Stimulated activated CD8-positive, alpha-beta memory T cell treated with anti-CD3 and anti-CD28 coated beads, Interleukin-12 subunit alpha, Interleukin-12 subunit beta, amount 100 ng/mL, for 24 hours (primary cell): Measurements from ENCODE around the gene TMEM131.
"Not testable (repeated sequence)": the region's sequence is repeated elsewhere in the genome, so short reads cannot be mapped to it uniquely, and the experiment has no call there.

ENCODE experiments used
- DNase-seq: peaks from one replicate; pipeline ENCODE4 v3.0.0-alpha.2; 2020; ENCODE audit errors: extremely low read depth

Gene TMEM131

DNA sequence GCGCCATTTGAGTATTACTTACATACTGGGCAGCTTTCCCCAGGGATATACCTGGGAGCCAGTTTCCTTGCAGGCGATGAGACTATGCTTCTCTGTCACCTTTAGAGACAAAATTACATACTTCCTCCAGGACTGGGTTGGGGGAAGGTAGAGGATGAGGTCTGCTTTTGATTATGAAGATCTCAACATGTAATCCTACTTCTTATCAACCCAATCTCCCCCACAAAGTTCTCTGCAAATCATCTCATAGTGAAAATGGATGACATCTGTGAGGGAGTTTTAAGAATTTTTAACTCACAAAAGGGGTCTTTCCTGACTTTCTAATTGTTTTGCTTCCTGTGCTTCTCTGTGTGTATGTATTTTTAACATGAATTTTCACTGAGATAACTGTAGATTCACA, 81.9 kb downstream of the TMEM131 start:
- DNase-seq = no peak

DNA sequence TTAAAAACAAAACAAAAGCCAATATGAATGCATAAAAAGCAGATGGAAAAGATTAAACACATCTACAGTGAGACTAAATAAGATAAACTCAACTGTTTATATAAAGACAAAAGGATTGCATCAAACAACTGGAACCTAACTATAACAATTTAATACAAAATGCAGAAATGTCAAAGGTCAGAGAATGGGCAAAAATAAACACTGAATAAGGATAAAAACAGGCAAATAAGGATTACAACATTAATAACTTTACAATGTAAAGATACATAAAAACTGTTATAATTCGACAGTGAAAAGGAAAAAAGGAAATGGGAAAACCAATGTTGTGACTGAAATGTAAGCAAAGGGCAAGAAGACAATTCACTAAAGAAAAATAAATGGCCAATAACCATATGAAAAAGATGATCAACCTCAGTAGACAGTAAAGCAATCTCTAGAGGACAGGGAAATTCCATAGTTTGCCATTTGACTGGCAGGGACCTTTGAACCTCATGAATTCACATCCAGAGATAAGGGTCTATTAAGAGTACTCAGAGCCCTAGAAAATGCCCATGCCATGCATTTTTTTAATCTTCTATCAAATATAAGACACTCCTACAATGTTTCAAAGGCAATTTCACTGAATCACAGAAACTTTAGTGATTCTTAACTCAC, 83.7 kb downstream of the TMEM131 start:
- DNase-seq = no peak

DNA sequence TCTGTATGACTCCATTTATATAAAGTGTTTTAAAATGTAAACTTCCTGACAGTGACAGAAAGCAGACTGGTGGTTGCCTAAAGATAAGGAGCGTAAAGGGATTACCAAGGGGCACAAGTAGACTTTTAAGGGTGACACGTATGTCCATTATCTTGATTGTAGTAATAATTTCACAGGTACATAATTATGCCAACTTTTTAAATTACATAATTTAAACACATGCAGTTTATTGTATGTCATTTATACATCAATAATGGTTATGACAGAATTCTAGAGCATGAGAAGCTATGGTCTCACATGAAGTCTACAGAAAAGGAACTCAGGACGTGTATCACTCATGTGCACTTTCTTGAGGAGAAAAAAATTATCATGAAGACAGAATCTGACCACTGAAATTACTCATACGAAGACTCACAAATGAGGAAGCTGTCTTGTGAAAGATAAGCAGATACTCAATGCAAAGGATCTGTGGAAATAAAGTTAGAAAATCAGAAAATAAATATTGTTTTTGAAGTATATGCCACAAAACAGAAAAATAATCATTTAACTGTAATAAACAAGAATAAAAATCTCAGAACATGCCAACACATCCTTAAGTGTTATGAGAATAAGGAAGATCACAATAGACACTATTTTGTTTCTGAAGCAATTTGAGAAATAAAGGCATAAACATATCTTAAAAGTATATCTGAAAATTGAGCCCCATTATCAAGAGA, 84.4 kb downstream of the TMEM131 start:
- DNase-seq = no peak

DNA sequence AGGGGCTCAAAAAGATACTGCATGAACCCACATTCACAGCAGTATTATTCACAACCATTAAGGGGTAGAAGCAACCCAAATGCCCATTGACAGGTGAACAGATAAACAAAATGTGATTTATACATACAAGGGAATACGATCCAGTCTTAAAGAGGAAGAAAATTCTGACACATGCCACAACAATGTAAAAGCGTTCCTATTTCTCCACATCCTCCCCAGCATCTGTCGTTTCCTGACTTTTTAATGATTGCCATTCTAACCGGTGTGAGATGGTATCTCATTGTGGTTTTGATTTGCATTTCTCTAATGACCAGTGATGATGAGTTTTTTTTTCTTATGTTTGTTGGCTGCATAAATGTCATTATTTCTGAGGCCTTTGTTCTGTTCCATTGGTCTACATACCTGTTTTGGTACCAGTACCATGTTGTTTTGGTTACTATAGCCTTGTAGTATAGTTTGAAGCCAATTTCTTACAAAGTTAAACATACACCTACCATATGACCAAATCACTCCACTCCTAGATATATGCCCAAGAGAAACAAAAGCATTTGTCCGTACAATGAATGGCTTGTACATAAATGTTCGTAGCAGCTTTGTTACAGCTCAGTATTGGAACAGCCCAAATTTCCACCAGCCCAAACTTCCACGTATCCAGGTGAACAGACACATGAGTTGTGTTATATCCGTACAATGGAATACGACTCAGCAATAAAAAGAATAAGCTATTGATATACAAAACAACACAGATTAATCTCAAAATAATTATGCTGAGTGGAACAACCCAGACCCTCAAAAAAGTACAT, 85.1 kb downstream of the TMEM131 start:
- DNase-seq = no peak

DNA sequence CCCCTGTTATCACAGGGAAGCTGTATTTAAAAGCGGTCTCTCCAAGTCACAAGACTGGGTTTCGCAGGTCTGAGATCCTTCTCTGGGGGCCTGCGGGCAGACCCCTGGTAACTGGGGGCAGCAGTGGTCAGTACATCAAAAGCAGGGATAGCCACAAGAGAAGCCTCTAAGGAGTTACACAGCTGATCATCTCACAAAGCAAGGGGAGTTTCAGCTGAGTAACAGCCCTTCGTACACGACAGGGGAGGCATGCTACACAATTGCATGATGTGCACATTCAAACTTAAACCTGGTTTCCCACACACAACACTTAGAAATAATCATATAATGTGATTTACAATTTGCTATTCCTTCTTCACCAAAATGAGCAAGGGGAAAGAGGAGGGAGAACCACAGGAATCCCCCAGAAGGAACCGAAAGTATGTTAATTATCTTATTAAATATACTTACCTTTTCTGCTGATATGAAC, 87.5 kb downstream of the TMEM131 start:
- DNase-seq = no peak

DNA sequence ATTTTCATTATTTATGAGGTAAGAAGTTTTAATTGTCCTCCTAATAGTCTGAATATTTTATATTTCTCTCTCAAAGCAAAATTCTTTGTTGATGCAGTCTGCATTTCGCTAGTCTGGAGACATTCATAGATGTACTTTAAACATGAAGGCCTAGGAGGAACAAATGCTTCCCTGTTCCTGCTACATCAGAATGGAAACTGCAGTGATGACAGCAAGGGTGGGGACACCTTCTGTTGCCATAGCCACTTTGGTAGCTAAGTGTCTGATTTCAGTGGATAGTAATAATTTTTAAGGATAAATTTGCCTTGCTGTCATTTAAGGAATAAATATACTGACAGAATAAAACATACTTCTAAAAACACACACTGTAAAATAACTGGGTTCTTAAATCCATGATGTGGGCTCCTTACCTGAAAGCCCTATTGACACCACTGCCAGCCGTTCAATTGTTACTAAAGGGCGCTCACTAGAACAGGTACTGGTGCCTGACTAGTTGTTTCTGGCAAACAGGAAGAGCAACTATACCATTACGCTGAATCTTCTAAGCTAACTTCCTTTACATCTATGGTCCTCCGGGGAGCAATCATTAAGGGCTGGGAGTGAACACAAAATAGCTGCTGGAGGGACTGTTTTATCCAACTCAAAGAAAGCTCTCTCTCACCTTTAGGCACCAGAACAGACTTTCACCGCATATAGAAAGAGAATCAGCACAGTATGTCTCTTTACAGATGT, 88.2 kb downstream of the TMEM131 start:
- DNase-seq = no peak

DNA sequence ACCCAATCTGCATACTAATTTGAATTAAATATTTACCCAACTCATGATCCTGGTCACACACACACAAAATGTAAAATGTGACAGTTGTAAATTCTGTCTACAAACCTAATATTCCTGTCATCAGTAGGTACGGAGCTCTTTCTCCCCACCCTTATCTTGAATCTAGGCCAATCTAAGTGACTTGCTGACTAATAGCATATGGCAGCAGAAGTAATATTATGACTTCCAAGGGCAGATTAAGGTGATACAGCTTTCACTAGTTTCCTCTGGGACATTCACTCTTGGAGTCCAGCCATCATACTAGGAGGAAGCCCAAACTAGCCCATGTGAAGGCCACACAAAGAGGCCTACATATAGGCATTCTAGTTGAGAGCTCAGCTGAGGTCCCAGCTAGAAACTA, 89.4 kb downstream of the TMEM131 start:
- DNase-seq = no peak

DNA sequence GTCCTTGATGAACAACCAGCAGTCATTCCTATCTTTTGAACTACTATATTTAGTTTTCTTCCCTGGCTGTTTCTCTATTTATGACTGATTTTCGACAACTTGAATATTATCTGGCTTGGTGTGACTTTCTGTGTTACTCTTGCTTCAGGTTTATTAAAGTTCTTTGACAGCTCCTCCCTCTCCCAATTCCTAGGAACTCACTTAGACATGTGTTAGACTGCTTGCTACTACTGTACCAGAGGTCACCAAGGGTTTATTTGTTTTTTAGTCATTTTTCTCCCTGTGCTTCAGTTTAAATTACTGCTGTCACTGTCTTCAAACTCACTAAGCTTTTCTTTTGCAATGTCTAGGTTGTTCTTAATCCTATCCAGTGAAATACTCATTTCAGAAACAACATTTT, 90.5 kb downstream of the TMEM131 start:
- DNase-seq = no peak

DNA sequence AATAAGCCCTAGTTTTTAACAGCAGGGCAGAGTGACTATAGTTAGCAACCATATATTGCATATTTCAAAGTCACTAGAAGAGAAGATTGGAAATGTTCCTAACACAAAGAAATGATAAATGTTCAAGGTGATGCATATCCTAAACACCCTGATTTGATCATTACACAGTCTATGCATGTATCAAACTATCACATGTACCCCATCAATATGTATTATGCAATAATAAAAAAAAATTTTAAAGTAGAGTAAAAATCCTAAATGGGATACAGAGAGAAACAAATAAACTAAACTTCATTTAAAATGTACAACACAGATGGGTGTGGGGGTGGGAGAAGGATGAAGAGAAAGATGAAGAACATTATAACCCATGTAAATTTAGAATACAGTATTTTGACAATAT, 93.9 kb downstream of the TMEM131 start:
- no peak for DNase-seq

DNA sequence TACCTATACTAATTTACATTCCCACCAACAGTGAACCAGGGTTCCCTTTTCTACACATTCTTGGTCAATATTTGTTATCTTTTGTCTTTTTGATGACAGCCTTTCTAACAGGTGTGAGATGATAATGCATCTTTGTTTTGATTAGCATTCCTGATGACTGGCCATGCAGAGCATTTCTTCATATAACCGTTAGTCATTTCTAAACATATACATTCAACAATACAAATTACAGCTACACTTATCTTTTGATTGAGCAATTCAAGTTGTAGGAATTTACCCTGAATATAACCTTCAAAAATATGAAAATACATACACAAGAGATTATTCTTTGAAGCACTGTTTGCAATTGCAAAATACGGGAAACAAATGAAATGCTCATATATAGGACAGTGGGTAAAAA, 94.9 kb downstream of the TMEM131 start:
- DNase-seq = no peak

DNA sequence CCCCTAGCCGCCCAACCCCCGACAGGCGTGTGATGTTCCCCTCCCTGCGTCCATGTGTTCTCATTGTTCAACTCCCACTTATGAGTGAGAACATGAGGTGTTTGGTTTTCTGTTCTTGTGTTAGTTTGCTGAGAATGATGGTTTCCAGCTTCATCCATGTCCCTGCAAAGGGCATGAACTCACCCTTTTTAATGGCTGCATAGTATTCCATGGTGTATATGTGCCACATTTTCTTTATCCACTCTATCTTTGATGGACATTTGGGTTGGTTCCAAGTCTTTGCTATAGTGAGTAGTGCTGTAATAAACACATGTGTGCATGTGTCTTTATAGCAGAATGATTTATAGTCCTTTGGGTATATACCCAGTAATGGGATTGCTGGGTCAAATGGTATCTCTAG, 102.7 kb downstream of the TMEM131 start:
- not testable (repeated sequence) for DNase-seq

DNA sequence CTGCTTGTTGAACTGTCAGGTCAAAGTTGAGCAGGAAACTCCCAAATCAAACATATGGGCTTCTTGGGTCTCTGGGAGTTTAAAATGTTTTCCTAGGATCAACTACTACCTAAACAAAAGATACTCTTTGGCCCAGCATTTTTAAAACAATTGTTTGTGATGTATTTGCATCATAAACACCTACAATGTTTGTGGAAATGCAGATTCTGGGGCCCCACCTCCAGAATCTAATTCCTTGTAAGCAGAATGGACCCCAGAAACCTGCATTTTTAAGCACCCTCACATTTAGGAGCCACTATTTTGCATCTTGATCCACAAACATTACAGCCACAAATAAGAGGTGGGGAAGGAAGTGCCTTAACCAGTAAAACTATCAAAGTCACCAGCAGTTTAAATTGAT, 104.1 kb downstream of the TMEM131 start:
- no peak for DNase-seq

DNA sequence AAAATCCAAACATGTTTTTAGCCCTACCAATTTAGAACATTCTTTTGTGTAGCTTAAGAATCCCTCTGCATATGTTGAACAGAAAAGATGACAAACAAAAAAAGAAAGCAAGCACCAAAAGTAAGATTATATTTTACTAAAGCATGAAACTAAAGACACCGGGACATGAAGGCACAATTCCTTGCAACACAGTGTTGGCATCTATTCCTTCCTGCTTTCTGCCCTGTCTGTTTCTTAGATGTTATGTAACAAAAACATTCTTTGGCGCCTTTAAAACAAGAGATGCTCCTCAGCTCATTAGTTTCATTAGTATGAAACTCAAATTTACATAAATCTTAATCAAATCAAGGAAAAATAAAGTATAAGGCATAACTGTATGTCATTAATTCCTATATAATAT, 106.6 kb downstream of the TMEM131 start:
- no peak for DNase-seq

DNA sequence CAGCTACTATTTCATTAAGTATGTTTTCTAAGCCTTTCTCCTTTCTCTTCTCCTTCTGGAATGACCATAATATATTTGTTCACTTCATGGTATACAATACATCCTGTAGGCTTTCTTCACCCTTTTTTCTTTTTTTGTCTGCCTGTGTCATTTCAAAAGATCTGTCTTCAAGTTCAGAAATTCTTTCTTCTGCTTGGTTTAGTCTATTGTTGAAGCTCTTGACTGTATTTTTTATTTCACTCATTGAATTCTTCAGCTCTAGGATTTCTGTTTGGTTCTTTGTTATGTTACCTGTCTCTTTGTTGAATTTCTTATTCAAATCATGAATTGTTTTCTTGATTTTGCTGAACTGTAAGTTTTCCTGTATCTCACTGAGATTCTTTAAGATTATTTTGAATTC, 109.9 kb downstream of the TMEM131 start:
- no peak for DNase-seq

DNA sequence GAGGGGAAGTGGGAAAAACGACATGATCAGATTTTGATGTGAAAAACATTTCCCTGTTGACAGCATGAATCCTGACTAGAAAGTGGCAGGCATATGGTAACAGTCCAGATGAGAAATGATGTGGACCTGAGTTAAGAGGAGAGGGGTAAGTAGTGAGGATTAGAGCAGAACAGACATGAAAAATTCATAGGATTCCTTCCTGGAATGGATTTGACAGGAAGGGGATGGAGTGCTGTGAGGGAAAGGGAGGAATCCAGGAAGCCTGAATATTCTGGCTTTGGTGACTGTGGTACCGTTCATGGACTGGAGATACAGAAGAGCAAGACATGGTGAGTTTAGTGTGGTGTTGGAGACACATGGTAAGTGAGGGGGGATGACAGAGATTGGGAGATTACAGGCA, 115.4 kb downstream of the TMEM131 start:
- DNase-seq = no peak

DNA sequence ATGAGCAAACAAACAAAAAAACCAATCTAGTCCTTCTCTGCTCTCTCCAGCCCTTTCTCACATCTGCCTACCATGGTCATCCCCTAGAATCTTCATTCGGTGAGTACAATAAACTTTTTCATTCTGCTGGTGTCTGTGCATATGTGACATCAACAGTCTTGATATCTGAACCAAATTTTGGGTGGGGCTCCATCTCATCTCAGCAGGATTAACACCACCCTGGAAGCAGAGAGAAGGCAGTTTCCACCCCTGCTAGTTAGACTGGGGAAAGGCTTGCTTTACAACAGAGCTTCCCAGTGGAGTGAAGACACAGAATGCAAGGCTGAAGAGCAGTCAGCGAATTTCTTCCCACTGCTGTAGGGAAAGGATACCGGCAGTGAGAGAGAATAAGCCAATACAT, 116.9 kb downstream of the TMEM131 start:
- DNase-seq = no peak

DNA sequence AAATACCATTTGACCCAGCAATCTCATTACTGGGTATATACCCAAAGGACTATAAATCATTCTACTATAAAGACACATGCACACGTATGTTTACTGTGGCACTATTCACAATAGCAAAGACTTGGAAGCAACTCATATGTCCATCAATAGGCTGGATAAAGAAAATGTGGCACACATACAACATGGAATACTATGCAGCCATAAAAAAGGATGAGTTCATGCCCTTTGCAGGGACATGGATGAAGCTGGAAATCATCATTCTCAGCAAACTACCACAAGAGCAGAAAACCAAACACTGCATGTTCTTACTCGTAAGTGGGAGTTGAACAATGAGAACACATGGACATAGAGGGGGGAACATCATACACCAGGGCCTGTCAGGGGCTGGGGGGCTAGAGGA, 117.4 kb downstream of the TMEM131 start:
- DNase-seq = not testable (repeated sequence)

DNA sequence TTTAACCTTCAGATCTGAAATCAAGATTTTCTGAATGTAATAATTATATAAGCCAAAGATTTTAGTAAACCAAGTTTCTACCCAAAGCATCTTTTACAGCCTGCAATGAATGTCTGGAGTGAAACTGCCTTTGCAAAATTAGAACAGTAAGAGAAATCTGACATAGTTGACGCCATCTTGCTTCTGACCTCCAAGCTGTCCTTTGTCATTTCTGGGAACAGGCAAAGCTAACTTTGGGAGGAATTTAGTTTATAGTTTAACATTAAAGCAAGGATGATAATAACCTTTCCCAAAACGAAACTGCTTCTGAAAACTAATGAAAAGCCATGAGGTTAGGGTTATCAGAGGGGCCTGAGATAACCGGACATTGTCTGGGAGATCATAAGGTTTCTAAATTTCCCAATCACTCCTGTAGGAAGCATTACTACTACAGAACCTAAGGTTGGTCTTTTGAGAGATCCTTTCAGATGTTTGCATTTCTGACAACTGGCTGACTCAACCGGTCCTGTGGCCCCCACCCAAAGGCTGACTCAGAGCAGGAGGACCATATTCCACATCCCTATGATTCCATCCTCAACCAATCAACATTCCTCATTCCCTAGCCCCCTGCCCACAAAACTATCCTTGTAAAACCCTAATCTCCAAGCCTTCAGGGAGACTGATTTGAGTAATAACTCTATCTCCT, 124.5 kb downstream of the TMEM131 start:
- DNase-seq = no peak

DNA sequence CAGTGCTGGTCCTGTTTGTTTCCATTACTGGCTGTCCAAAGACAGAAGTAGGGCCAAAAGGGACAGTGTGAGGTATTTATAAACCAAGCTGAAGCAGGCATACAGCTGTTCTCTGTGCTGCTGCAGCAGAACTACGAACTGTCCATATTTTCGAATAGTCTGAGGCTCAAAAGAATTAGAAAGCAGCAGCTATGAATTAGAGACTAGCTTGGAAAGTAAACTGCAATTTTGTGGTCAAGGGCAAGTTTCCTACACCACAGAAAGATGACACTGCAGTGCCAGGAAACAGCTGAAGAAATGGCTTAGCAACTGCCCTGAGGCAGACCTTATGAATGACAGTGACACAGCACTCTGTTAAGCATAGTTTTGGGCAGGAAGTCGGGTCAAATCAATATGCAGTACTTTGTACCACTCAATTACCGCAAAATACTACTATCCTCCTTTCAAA, 125.3 kb downstream of the TMEM131 start:
- DNase-seq = no peak

DNA sequence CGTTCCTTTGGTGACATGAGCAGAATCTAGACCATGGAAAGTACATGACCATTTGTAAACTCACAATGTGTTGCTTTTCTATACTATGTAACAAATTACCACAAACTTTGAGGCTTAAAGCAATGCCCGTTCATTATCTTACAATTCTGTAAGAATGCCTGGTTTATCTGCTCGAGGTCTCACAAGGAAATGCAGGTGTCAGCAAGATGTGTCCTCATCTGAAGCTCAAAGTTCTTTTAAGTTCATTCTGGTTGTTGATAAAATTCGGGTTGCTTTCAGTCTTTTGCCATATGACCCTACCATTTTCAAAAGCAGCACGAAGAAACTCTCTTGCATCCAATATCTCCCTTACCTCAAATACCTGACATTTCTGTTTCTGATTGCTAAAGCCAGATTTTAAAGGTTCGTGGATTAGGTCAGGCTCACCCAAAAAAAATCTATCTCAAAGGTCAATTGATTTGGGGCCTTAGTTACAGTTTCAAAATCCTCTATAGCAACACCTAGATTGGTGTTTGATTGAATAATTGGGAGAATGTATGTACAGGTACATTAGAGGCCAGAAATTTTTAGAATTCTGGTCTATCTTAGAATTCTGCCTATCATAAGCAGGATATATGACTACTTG, 125.9 kb downstream of the TMEM131 start:
- DNase-seq = no peak
